ENCODE data around the gene MATCAP1.

Gene MATCAP1

GRCh38 chr16:67173323-67173722 lies 10.4 kb downstream of the MATCAP1 start:
- no peak for DNase-seq (ENCODE audit: low spot score)

- no peak for DNase-seq (ENCODE audit: low spot score)
These were observed 12.7 kb downstream of the MATCAP1 start for GRCh38 chr16:67170949-67171649.

GRCh38 chr16:67170168-67170948 lies 13.4 kb downstream of the MATCAP1 start, which contains the start of gene NOL3:
Gene NOL3 (plus strand): TSS chr16:67170538.
- DNase-seq (ENCODE audit: low spot score): no peak

GRCh38 chr16:67169642-67170167 lies 14.1 kb downstream of the MATCAP1 start:
- peak; percentile 42 for DNase-seq (ENCODE audit: low spot score)

- DNase-seq (ENCODE audit: low spot score): no peak
These were observed 14.7 kb downstream of the MATCAP1 start for GRCh38 chr16:67169011-67169451.

GRCh38 chr16:67167588-67167987 lies 16.2 kb downstream of the MATCAP1 start:
- DNase-seq (ENCODE audit: low spot score): no peak

GRCh38 chr16:67166598-67167168 lies 17.1 kb downstream of the MATCAP1 start:
- DNase-seq (ENCODE audit: low spot score): no peak

- DNase-seq (ENCODE audit: low spot score): no peak
These were observed 17.6 kb downstream of the MATCAP1 start for GRCh38 chr16:67166110-67166547.

- DNase-seq (ENCODE audit: low spot score): no peak
These were observed 18.4 kb downstream of the MATCAP1 start for GRCh38 chr16:67165121-67166078.

- no peak for DNase-seq (ENCODE audit: low spot score)
These were observed 19.1 kb downstream of the MATCAP1 start, which contains the start of gene HSF4 for GRCh38 chr16:67164599-67165061. Gene HSF4 (plus strand): TSS chr16:67164745. CDS start chr16:67164812, 67 bp downstream.

GRCh38 chr16:67163999-67164558 lies 19.7 kb downstream of the MATCAP1 start:
- no peak for DNase-seq (ENCODE audit: low spot score)

GRCh38 chr16:67163164-67163998 lies 20.4 kb downstream of the MATCAP1 start:
- DNase-seq (ENCODE audit: low spot score): peak; percentile 51

- DNase-seq (ENCODE audit: low spot score): no peak
These were observed 21.1 kb downstream of the MATCAP1 start for GRCh38 chr16:67162506-67163163.

- no peak for DNase-seq (ENCODE audit: low spot score)
These were observed 22.1 kb downstream of the MATCAP1 start for GRCh38 chr16:67161595-67162058.

- peak; percentile 91 for DNase-seq (ENCODE audit: low spot score)
These were observed 24.8 kb downstream of the MATCAP1 start for GRCh38 chr16:67158637-67159600.

- DNase-seq (ENCODE audit: low spot score): peak; percentile 78
These were observed 25.7 kb downstream of the MATCAP1 start for GRCh38 chr16:67157892-67158635.

- DNase-seq (ENCODE audit: low spot score): no peak
These were observed 26.5 kb downstream of the MATCAP1 start for GRCh38 chr16:67157106-67157748.

All from CD4-positive, alpha-beta T cell treated with Interleukin-2 at 100 ng/mL for 4 hours (primary cell).